RKO (cell line): Measurements from ENCODE around the gene NCOA4.
"Not testable (repeated sequence)": the region's sequence is repeated elsewhere in the genome, so short reads cannot be mapped to it uniquely, and the experiment has no call there.

Source experiments
- DNase-seq: peaks from one replicate; pipeline ENCODE4 v3.0.0-alpha.2; 2016; ENCODE audit warnings: low spot score

Gene NCOA4

GRCh38 chr10:46030091-46030937 is at the start of gene NCOA4:
TSS of gene NCOA4 (minus strand) at chr10:46030623. CDS start at chr10:46016680, 13,943 bp downstream.
- DNase-seq: peak; percentile 100

GRCh38 chr10:46079831-46080585 is 49.6 kb upstream of the NCOA4 start:
- no peak for DNase-seq

- DNase-seq: no peak
Observed at GRCh38 chr10:46077731-46078413, 47.4 kb upstream of the NCOA4 start.

GRCh38 chr10:46077141-46077554 is 46.7 kb upstream of the NCOA4 start:
- DNase-seq: no peak

GRCh38 chr10:46075869-46076268 is 45.4 kb upstream of the NCOA4 start:
- DNase-seq: no peak

- no peak for DNase-seq
Observed at GRCh38 chr10:46074196-46074946, 43.9 kb upstream of the NCOA4 start.

- DNase-seq: no peak
Observed at GRCh38 chr10:46073564-46073963, 43.1 kb upstream of the NCOA4 start.

GRCh38 chr10:46070749-46071148 is 40.3 kb upstream of the NCOA4 start:
- no peak for DNase-seq

GRCh38 chr10:46069771-46070463 is 39.5 kb upstream of the NCOA4 start:
- DNase-seq: no peak

GRCh38 chr10:46068905-46069304 is 38.5 kb upstream of the NCOA4 start:
- no peak for DNase-seq

GRCh38 chr10:46068117-46068516 is 37.7 kb upstream of the NCOA4 start:
- no peak for DNase-seq

GRCh38 chr10:46064269-46064817 is 33.9 kb upstream of the NCOA4 start:
- DNase-seq: no peak

GRCh38 chr10:46062723-46063428 is 32.5 kb upstream of the NCOA4 start:
- DNase-seq: no peak

GRCh38 chr10:46060706-46061105 is 30.3 kb upstream of the NCOA4 start:
- DNase-seq: no peak

GRCh38 chr10:46057927-46058326 is 27.5 kb upstream of the NCOA4 start:
- DNase-seq: not testable (repeated sequence)

GRCh38 chr10:46057038-46057437 is 26.6 kb upstream of the NCOA4 start:
- DNase-seq: no peak

- no peak for DNase-seq
Observed at GRCh38 chr10:46055771-46056170, 25.3 kb upstream of the NCOA4 start.

GRCh38 chr10:46053534-46054434 is 23.4 kb upstream of the NCOA4 start:
- no peak for DNase-seq

GRCh38 chr10:46052791-46053375 is 22.5 kb upstream of the NCOA4 start:
- no peak for DNase-seq
